Caco-2 (cell line): ENCODE data around the gene PRRG4. TPM values are rescaled to one million over a fixed set of nuclear protein-coding genes. Genes with fewer than 3 reads are reported as not detected.

Source experiments
- BruUV-seq: library from RNA; stranded (reverse); fragments of 400-500 nt; replicated peaks from 2 replicates; lab custom pipeline; 2021; lab: Mats Ljungman, UMichigan
- CTCF ChIA-PET: fragments of 300-600 bp; sonication (Branson Sonifier 250); formaldehyde crosslinking; loops from one replicate; lab custom pipeline; 2022; ENCODE audit warnings: antibody characterized with exemption; lab: Charles Lee
- POLR2A ChIA-PET: fragments of 300-600 bp; sonication (Branson Sonifier 250); formaldehyde crosslinking; loops from one replicate; lab custom pipeline; 2022; ENCODE audit warnings: antibody characterized with exemption; lab: Charles Lee
- DNase-seq, 2 experiments: peaks; one replicate each; pipeline versions ENCODE4 v3.0.0 to v3.0.0-alpha.2; 2020 to 2022
- H3K27me3 ChIP-seq: replicated peaks from 2 replicates; pipeline ENCODE4 v1.6.0; 2011; ENCODE audit warnings: low read length; ENCODE audit not compliant: control insufficient read depth, insufficient read depth
- H3K36me3 ChIP-seq: 2 replicates; pipeline ENCODE4 v1.5.1; 2011; ENCODE audit warnings: low read length; ENCODE audit not compliant: control insufficient read depth, insufficient read depth
- H3K4me1 ChIP-seq: fragments of 250-450 bp; sonication (Bioruptor Pico); 2 replicates; pipeline ENCODE4 v1.5.1; 2020; ENCODE audit warnings: mild to moderate bottlenecking
- H3K4me3 ChIP-seq: 2 replicates; pipeline ENCODE4 v1.5.1; 2011; ENCODE audit warnings: low read depth, mild to moderate bottlenecking, control low read depth, low read length
- H3K9me3 ChIP-seq: fragments of 250-450 bp; sonication (Bioruptor Pico); 2 replicates; pipeline ENCODE4 v1.5.1; 2020; ENCODE audit warnings: mild to moderate bottlenecking, moderate library complexity
- H3K27ac Mint-ChIP-seq: one replicate; pipeline ENCODE4 v1.8.0; 2022; ENCODE audit warnings: mixed read lengths; ENCODE audit not compliant: unreplicated experiment
- H3K27me3 Mint-ChIP-seq: one replicate; pipeline ENCODE4 v1.8.0; 2022; ENCODE audit warnings: mixed read lengths; ENCODE audit not compliant: insufficient read depth, unreplicated experiment
- H3K36me3 Mint-ChIP-seq: one replicate; pipeline ENCODE4 v1.8.0; 2022; ENCODE audit warnings: mild to moderate bottlenecking, mixed read lengths; ENCODE audit not compliant: insufficient read depth, unreplicated experiment
- H3K4me1 Mint-ChIP-seq: one replicate; pipeline ENCODE4 v1.8.0; 2022; ENCODE audit warnings: low read depth, mixed read lengths; ENCODE audit not compliant: unreplicated experiment
- H3K4me3 Mint-ChIP-seq: one replicate; pipeline ENCODE4 v1.8.0; 2022; ENCODE audit warnings: mild to moderate bottlenecking, moderate library complexity, mixed read lengths; ENCODE audit not compliant: unreplicated experiment
- H3K9me3 Mint-ChIP-seq: one replicate; pipeline ENCODE4 v1.8.0; 2022; ENCODE audit warnings: mixed read lengths; ENCODE audit not compliant: unreplicated experiment
- intact Hi-C: fragments of 100-400 bp; cut with micrococcal nuclease; formaldehyde crosslinking; loops from one replicate; pipeline ENCODE4 v1.10.0; 2022; ENCODE audit not compliant: unreplicated experiment
- total RNA-seq: library from RNA; stranded (reverse); gene quantifications from 2 replicates; pipeline ENCODE4 v1.2.3, GENCODE V29; 2022
- TF ChIP-seq, protein P1 (sequence below), 2 experiments: fragments of 200-600 bp in 1 of 2; IDR thresholded peaks; 1 replicate in 1 of 2; 2 replicates in 1 of 2; pipeline versions ENCODE4 v1.5.1 to v1.8.0; 2011 to 2022; ENCODE audit warnings: antibody characterized with exemption in 1 of 2, control low read depth in 1 of 2, inconsistent platforms in 1 of 2, low read depth in 1 of 2, low read length in 1 of 2, mild to moderate bottlenecking in 1 of 2, moderate library complexity in 1 of 2; ENCODE audit not compliant: insufficient read depth in 1 of 2, severe bottlenecking in 1 of 2, unreplicated experiment in 1 of 2

PRRG4 gene
- total RNA-seq, 1 experiment from 2014 or later = 6.9 TPM

DNA sequence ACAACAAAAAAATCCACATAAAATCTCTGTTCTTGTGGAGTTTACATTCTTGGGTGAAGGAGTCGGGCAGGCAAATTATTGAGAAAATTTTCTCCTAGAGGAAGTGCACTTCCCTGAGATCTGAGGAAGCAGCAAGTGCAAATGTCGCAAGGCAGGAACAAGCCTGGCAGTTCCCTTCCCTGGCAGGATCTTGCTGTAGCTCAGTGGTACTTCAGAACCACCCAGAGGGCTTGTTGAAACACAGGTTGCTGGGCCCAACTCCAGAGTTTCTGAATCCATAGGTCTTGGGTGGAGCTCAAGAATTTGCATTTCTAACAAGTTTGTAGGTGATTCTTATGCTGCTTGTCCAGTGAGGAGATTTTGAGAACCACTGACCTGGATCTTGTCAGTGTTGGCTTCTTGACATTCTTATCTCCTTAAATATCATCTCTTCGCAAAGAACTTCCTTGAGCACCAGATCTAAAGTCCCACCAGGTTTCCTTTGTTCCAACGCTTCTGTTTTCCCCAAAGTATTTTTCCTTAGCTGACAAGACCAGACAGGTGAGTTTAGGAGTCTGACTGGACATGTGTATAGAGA is 72.5 kb downstream of the PRRG4 start:
- H3K27ac Mint-ChIP-seq = no peak overlapping the region
- no peak overlapping the region for H3K4me3 Mint-ChIP-seq
- peaks cover 30% of the 10 kb centered on the region for H3K4me1 Mint-ChIP-seq
- no peaks in the 10 kb centered on the region; the same call in 1 of the 2 replicates for H3K27me3 ChIP-seq
- peaks cover 6% of the 10 kb centered on the region for H3K4me1 ChIP-seq
- no peak overlapping the region for H3K4me3 ChIP-seq
- intact Hi-C loops = no loop called here
- peaks cover 13% of the 10 kb centered on the region for H3K36me3 Mint-ChIP-seq
- DNase-seq = no peak
- no peaks in the 10 kb centered on the region for H3K27me3 Mint-ChIP-seq
- CTCF ChIA-PET = no interaction called here
- no TSS peak for BruUV-seq
- no peaks in the 10 kb centered on the region for H3K9me3 Mint-ChIP-seq
- TF ChIP-seq, protein P1, sequence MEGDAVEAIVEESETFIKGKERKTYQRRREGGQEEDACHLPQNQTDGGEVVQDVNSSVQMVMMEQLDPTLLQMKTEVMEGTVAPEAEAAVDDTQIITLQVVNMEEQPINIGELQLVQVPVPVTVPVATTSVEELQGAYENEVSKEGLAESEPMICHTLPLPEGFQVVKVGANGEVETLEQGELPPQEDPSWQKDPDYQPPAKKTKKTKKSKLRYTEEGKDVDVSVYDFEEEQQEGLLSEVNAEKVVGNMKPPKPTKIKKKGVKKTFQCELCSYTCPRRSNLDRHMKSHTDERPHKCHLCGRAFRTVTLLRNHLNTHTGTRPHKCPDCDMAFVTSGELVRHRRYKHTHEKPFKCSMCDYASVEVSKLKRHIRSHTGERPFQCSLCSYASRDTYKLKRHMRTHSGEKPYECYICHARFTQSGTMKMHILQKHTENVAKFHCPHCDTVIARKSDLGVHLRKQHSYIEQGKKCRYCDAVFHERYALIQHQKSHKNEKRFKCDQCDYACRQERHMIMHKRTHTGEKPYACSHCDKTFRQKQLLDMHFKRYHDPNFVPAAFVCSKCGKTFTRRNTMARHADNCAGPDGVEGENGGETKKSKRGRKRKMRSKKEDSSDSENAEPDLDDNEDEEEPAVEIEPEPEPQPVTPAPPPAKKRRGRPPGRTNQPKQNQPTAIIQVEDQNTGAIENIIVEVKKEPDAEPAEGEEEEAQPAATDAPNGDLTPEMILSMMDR (IDR thresholded peaks at IDR 0.05; ENCODE audit: insufficient read depth in 1 of 2, low read depth in 1 of 2, low read length in 1 of 2, severe bottlenecking in 1 of 2, unreplicated experiment in 1 of 2) = no peak
- no peaks in the 10 kb centered on the region for H3K36me3 ChIP-seq
- no peaks in the 10 kb centered on the region for H3K9me3 ChIP-seq
- POLR2A ChIA-PET = no interaction called here

DNA sequence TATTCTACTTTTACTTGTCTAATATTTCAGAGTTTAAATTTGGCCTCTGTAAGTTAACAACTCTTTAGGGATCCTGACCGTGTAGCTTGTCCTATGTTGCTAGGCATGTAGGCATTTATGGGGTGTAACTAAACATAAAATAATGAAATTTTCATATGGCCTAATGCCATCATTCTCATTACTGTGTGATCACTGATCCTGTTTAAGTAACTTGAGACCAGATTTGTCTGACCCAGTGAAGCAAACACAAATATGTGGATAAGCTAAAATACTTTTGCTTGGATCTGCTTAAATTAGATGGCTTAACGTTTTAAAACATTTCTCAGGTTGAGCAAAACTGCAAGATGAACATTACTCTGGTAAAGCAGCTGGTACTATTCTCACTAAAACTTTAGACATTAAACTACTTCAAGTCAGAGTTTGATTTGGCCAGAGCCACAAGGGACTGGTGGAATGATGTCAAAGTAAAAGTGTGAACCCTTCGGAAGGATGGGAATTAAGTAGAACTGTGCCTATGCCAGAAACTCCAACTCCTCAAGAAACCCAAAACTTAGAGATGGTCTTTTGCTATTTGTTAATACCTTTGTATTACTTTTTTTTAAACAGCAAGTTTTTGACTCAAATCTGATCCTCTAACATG is 75.4 kb downstream of the PRRG4 start:
- ChIA-PET POLR2A (no interaction called here), CTCF (no interaction called here)
- no peaks in the 10 kb centered on the region for H3K27me3 Mint-ChIP-seq
- DNase-seq = no peak
- no peak overlapping the region for H3K4me3 Mint-ChIP-seq
- no peaks in the 10 kb centered on the region for H3K9me3 Mint-ChIP-seq
- no peaks in the 10 kb centered on the region for H3K9me3 ChIP-seq
- no peaks in the 10 kb centered on the region for H3K27me3 ChIP-seq
- H3K36me3 ChIP-seq = no peaks in the 10 kb centered on the region
- no peak overlapping the region for H3K4me3 ChIP-seq
- TF ChIP-seq, protein P1 (IDR thresholded peaks at IDR 0.05; ENCODE audit: insufficient read depth in 1 of 2, low read depth in 1 of 2, low read length in 1 of 2, severe bottlenecking in 1 of 2, unreplicated experiment in 1 of 2) = no peak
- no peak overlapping the region for H3K27ac Mint-ChIP-seq
- no TSS peak for BruUV-seq
- intact Hi-C loops = no loop called here
- peaks cover 17% of the 10 kb centered on the region for H3K36me3 Mint-ChIP-seq
- H3K4me1 ChIP-seq = peaks cover 6% of the 10 kb centered on the region
- H3K4me1 Mint-ChIP-seq = peaks cover 18% of the 10 kb centered on the region

Other genes starting within 250 kb of the PRRG4 start
- 372 and 388 TPM in 2 replicates for gene EIF3M, start 246.1 kb upstream of the PRRG4 start, total RNA-seq
- gene CCDC73, start 35.3 kb upstream of the PRRG4 start, total RNA-seq = not detected in 2 replicates
- gene QSER1, start 62.9 kb downstream of the PRRG4 start, total RNA-seq = 43.6 and 45.0 TPM in 2 replicates
- gene DEPDC7, start 186.0 kb downstream of the PRRG4 start, total RNA-seq = 17.0 and 17.2 TPM in 2 replicates
- gene TCP11L1, start 209.6 kb downstream of the PRRG4 start, total RNA-seq = 22.8 and 25.0 TPM in 2 replicates